ENCODE data around the gene BANP. TPM values are rescaled to one million over a fixed set of nuclear protein-coding genes. Genes with fewer than 3 reads are reported as not detected.
"Not testable (repeated sequence)": the region's sequence is repeated elsewhere in the genome, so short reads cannot be mapped to it uniquely, and the experiment has no call there.

Gene BANP
- total RNA-seq, 2 donors from 2014 or later: 35.8 to 39.8 TPM

DNA sequence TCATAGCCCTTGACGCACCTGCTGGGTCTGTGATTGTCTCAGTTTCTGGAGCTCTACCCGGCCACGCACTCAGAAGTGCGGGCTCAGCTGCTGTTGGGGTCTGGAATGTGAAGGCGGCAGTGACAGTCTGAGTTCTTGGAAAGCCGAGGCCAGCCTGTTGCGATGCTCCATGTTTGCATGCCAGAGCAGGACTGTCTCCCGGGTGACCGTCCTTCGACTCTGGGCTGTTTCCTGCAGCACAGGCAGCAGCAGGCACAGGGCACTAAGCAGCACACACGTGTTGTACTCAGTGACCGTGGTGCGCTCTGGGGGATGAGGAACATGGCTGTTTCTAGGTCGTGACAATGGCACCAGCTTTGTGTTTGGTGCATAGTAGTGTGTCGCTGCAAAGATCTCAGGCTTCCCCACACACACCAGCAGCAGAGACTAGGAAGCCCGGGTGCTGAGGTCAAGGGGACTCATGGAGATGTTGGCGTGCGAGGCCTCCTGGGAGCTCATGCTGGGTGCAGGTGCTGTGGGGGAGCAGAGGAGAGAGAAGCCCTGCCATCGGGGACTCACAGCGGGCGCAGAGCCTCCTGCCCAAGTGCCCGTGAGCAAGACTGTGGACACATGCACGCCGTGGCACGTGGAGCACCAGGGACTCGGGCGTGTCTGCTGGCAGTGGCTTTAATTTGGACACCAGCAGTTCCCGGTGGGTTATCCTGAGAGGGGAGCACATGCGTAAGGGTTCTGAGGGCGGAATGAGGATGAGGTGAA, 84.8 kb downstream of the BANP start:
- H3K9me3 Mint-ChIP-seq; ATAC-seq (replicated peaks in 1 of 2); H3K27ac Mint-ChIP-seq; H3K4me3 Mint-ChIP-seq; DNase-seq; H3K36me3 Mint-ChIP-seq (ENCODE audit: insufficient read depth in 2 of 2); H3K4me1 Mint-ChIP-seq (ENCODE audit: low read depth); H3K27me3 Mint-ChIP-seq (ENCODE audit: low read depth): not testable (repeated sequence)

DNA sequence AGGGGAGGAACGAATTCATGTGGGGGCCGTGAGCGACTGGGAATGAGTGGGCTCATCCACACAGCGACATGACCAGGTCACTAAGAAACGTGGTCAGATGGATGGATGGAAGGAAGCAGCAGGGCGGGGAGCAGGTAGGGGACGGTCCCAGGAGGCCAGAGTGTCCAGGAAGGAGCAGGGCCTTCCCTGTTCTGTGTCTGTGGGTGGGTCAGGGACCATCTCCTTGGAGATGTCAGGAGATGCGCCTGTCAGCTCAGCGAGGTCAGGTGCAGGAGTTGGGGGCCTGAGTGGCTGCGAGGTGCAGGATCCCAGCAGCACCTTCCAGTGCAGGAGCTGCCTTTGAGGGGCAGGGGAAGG, 85.4 kb downstream of the BANP start:
- not testable (repeated sequence) for H3K4me1 Mint-ChIP-seq (ENCODE audit: low read depth); H3K27me3 Mint-ChIP-seq (ENCODE audit: low read depth); H3K36me3 Mint-ChIP-seq (ENCODE audit: insufficient read depth in 2 of 2); H3K27ac Mint-ChIP-seq; H3K9me3 Mint-ChIP-seq; H3K4me3 Mint-ChIP-seq; ATAC-seq (replicated peaks in 1 of 2); DNase-seq

DNA sequence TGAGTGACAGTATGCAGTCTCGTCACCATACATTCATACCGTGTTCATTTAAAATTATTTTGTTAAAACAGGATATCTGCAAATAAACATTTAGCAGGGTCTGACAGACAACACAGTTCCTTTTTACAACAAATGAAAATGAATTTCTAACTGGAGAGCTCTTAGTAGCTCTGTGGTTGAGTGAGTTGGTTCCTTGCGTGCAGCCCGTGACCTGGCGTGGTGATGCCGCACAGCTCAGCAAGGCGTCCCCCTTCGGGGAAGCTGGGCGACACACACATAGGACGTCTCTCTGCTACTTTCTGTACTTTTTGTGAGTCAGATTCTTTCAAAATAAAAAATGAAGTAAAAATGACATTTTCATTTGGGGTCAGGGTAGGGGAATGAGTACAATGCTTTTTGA, 86.1 kb downstream of the BANP start:
- not testable (repeated sequence) for H3K27me3 Mint-ChIP-seq (ENCODE audit: low read depth); H3K4me1 Mint-ChIP-seq (ENCODE audit: low read depth); ATAC-seq (replicated peaks in 1 of 2); H3K4me3 Mint-ChIP-seq; H3K36me3 Mint-ChIP-seq (ENCODE audit: insufficient read depth in 2 of 2); H3K9me3 Mint-ChIP-seq; DNase-seq; H3K27ac Mint-ChIP-seq

DNA sequence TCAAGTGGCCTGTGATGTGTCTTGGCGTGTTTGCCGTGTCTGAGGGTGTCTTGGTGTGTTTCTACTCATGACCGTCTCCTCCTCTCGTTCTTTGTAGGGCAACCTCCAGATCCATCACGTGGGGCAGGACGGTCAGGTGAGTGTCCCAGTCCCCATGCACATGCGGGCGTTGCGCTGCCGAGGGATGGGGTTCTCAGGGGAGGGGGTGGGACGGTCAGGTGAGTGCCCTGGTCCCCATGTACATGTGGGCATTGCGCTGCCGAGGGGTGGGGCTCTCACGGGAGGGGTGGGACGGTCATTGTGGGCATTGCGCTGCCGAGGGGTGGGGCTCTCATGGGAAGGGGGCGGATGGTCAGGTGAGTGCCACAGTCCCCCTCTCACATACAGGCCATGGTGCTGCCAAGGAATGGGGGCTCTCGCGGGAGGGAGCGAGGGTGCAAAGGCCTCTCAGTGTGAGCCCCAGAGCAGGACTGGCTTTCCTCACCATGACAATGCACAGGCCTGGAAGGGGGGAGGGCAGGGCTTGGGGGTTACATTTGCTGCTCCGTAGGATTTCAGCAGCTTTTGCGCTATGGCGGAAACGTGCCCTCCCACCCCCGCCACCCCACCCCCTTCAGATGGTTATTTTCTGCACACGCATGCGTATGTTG, 86.8 kb downstream of the BANP start:
- H3K27me3 Mint-ChIP-seq (ENCODE audit: low read depth); ATAC-seq (replicated peaks in 1 of 2); H3K36me3 Mint-ChIP-seq (ENCODE audit: insufficient read depth in 2 of 2); H3K27ac Mint-ChIP-seq; DNase-seq; H3K4me1 Mint-ChIP-seq (ENCODE audit: low read depth); H3K4me3 Mint-ChIP-seq; H3K9me3 Mint-ChIP-seq: not testable (repeated sequence)

DNA sequence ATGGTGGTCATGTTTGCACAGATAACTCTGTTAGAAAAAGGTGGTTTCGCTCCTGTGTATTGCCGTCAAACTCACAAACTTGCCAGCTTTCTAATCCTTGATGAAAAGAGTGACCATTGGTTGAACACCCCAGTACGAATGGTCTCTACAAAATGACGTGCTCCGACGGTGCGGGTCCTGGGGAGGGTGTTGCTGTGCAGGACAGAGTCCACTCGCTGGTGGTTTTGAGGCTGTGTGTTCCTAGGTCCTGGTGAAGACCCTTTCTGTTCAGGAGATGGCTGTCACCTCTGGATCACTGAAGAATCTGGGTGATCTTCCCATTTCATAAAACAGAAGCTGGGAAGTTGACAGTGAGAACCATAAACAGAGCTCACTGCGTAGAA, 87.3 kb downstream of the BANP start:
- not testable (repeated sequence) for H3K27me3 Mint-ChIP-seq (ENCODE audit: low read depth); H3K27ac Mint-ChIP-seq; H3K4me1 Mint-ChIP-seq (ENCODE audit: low read depth); DNase-seq; ATAC-seq (replicated peaks in 1 of 2); H3K9me3 Mint-ChIP-seq; H3K4me3 Mint-ChIP-seq; H3K36me3 Mint-ChIP-seq (ENCODE audit: insufficient read depth in 2 of 2)

DNA sequence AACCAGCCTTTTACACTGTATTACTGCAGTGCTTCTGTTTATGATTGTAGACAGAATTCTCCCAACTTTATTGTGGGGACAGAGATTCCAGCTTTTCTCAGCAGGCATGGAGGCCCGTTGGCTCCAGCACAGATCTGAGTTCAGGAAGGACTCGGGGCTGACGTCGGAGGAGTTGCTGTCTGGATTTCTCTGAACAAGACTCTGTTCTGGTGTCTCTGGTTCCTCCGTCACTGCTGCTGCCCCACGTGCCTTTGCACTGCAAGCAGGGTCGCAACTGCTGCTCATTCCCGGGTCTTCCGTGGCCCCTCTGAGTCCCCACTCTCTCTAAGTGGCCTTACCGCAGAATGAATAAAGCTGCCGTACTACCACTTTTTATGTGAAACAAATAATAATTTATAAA, 88.4 kb downstream of the BANP start:
- Mint-ChIP-seq H3K4me1 (ENCODE audit: low read depth) (no peaks in the 10 kb centered on the region), H3K27ac (no peak overlapping the region), H3K4me3 (no peak overlapping the region), H3K36me3 (ENCODE audit: insufficient read depth in 2 of 2) (peaks cover 0 to 5% of the 10 kb centered on the region in 2 donors), H3K9me3 (no peaks in the 10 kb centered on the region), H3K27me3 (ENCODE audit: low read depth) (no peaks in the 10 kb centered on the region)
- ATAC-seq (replicated peaks in 1 of 2) (no peak), DNase-seq (no peak)

DNA sequence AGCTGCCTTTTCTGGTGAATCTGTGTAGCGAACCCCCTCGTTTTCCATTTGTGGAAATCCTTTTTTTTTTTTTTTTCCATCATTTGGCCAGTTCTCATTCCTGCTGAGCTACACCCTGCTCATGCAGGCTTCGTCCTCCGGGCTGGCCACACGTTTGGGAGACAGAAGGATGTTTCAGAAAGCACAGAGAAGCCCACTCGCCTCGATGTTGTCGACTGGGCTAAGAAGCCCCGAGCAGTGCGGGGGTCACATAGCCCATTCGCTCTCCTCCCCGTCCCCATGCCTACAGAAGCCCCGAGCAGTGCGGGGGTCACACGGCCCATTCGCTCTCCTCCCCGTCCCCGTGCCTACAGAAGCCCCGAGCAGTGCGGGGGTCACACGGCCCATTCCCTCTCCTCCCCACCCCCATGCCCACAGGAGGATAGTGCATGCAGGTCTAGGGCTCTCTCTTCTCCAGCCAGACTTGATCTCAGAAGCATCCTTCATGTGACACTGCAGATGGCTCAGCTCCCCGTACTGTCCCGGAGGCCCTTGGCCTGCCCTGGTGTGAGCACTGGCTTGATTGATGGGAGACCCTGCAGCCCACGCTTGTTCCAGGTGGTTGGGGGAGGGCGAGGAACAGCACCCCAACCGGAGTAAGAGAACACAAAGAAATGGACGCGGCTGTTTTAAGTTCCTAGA, 89.1 kb downstream of the BANP start:
- not testable (repeated sequence) for ATAC-seq (replicated peaks in 1 of 2); H3K36me3 Mint-ChIP-seq (ENCODE audit: insufficient read depth in 2 of 2); H3K4me3 Mint-ChIP-seq; H3K27me3 Mint-ChIP-seq (ENCODE audit: low read depth); H3K9me3 Mint-ChIP-seq; DNase-seq; H3K27ac Mint-ChIP-seq; H3K4me1 Mint-ChIP-seq (ENCODE audit: low read depth)

DNA sequence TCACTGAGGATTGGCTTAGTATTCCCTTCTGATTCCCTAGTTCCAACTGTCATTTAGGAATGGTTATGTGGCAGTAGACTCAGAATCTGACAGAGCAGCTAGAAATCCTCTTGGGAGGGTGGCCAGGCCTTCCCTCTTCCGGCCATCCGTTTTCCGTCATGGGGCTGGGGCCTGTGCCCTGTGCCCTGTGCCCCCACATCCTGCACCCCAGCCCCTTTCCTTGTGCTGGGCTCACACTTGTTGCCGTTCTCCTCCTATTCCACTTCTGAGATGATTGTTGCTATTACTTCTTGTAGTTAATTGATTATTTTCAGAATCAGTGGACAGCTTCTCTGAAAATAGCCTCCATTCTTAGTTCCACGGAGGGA, 89.6 kb downstream of the BANP start:
- H3K4me3 Mint-ChIP-seq; H3K4me1 Mint-ChIP-seq (ENCODE audit: low read depth); DNase-seq; H3K27ac Mint-ChIP-seq; H3K9me3 Mint-ChIP-seq; ATAC-seq (replicated peaks in 1 of 2); H3K36me3 Mint-ChIP-seq (ENCODE audit: insufficient read depth in 2 of 2); H3K27me3 Mint-ChIP-seq (ENCODE audit: low read depth): not testable (repeated sequence)

DNA sequence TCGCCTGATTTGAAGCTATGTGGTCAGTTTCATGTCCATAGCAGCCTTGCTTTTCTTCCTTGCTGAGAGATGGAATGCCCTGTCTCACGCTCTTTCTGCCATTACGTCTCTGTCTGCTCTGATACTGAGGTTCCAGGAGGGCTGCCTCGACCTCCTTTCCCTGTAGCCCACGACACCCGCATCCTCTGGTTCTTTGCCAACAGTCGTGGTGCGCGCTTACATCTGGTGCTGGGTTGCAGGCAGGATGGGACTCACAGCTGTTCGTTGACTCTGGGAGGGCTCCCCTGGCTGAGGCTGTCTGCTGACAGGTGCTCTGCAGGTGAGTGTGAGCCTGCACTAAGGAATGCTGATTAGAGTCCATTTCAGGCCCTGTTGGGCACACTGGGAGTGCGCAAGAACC, 90.3 kb downstream of the BANP start:
- not testable (repeated sequence) for H3K4me1 Mint-ChIP-seq (ENCODE audit: low read depth); H3K36me3 Mint-ChIP-seq (ENCODE audit: insufficient read depth in 2 of 2); DNase-seq; H3K4me3 Mint-ChIP-seq; H3K27ac Mint-ChIP-seq; H3K9me3 Mint-ChIP-seq; H3K27me3 Mint-ChIP-seq (ENCODE audit: low read depth); ATAC-seq (replicated peaks in 1 of 2)

DNA sequence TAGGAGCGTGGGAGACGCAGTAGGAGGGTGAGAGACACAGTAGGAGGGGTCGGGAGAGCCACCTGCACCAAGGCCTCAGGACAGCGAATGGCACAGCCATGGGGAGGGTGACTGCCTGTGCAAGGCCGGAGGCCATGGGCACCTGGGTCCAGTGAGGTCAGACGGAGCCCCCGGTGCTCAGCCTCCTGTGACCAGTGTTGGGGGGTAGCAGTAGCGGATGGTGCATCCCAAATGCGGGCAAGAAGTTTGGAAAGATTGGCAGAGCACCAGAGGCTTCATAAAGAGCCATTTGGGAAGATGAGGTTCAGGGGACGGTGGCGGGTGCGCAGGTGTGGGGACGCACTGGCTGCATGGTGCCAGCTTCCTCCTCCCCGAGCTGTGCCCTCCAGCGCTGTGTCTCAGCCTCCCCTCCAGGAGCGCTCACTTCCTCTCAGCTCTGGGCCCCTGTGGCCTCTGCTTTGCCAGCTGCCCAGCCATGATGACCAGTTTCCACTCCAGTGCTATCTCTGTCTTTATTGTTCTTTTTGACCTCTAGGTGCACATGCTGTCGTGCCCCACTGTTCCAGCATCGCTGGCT, 90.8 kb downstream of the BANP start:
- not testable (repeated sequence) for H3K27ac Mint-ChIP-seq; DNase-seq; H3K4me3 Mint-ChIP-seq; H3K9me3 Mint-ChIP-seq; H3K27me3 Mint-ChIP-seq (ENCODE audit: low read depth); H3K36me3 Mint-ChIP-seq (ENCODE audit: insufficient read depth in 2 of 2); ATAC-seq (replicated peaks in 1 of 2); H3K4me1 Mint-ChIP-seq (ENCODE audit: low read depth)

DNA sequence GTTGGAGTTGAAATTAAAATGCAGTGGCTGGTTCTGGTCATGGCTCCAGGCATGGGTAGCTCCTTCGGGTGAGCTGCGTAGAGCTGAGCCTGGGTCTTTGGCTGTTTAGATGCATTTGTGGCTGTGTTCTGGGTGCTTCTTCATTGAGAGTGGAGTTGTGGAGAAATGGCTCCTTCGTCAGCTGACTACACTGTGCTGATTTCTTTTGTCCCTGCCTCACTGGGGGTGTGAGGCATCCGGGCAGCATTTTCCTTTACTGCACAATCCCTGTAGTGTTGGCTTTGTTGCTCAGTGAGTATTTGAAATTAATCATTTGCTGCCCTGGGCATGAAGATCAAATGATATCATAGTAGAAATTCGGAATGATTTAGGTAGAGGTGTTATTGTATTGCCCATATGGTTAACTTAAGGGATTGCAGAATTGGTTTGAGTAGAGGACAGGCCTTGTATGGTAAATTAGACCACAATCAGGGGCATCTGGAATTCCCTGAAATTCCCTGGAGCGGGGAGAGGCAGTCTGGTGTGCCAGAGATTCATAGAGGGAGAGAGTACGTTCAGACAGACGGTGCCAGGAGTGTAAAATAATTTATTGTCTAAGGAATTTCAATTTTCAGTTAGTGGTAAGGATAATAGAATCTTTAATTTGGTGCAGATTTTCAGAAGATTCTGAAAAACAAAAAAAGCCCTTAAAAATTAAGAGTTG, 92.1 kb downstream of the BANP start:
- not testable (repeated sequence) for H3K4me3 Mint-ChIP-seq; H3K4me1 Mint-ChIP-seq (ENCODE audit: low read depth); H3K27ac Mint-ChIP-seq; H3K27me3 Mint-ChIP-seq (ENCODE audit: low read depth); ATAC-seq (replicated peaks in 1 of 2); H3K36me3 Mint-ChIP-seq (ENCODE audit: insufficient read depth in 2 of 2); DNase-seq; H3K9me3 Mint-ChIP-seq

DNA sequence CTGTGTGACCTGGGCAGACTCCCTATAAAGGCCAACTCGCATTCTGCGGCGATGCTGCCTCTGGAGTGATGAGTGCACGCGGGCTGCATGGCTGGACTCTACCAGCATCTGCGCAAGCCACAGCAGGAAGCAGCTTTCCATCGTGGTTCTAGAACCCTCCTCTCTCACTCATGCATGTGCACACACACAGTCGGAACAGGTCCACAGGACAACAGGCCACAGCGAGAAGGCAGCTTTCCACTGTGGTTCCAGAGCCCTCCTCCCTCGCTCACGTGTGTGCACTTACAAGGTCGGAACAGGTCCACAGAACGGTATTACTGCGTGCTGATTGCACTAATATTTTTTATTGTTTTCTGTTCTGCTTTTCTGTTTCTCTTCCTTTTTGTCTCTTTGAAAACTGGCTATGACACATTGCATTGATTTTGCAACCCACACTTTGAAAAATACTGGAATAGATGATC, 92.9 kb downstream of the BANP start:
- H3K4me1 Mint-ChIP-seq (ENCODE audit: low read depth); ATAC-seq (replicated peaks in 1 of 2); H3K36me3 Mint-ChIP-seq (ENCODE audit: insufficient read depth in 2 of 2); H3K27ac Mint-ChIP-seq; DNase-seq; H3K4me3 Mint-ChIP-seq; H3K27me3 Mint-ChIP-seq (ENCODE audit: low read depth); H3K9me3 Mint-ChIP-seq: not testable (repeated sequence)

DNA sequence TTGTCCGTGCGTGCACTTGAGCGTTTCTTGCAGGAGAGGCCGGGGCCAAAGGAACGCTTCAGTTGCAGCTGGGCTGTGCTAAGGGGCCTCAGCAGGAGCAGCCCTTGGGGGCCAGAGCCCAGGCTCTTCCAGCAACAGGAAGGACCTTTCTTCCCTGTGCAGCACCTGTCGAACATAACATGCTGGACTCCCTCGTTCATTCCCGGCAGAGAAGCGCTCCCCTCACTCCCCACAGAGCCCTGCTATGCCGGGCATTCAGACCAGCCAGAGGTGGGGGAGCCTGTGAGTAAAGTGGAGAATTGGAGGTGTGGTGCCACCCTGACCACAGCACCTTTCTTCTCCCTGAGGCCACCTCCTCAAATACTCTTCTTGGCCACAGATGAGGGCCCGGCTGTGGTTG, 94.1 kb downstream of the BANP start:
- H3K9me3 Mint-ChIP-seq; ATAC-seq (replicated peaks in 1 of 2); H3K4me1 Mint-ChIP-seq (ENCODE audit: low read depth); H3K27ac Mint-ChIP-seq; H3K4me3 Mint-ChIP-seq; DNase-seq; H3K36me3 Mint-ChIP-seq (ENCODE audit: insufficient read depth in 2 of 2); H3K27me3 Mint-ChIP-seq (ENCODE audit: low read depth): not testable (repeated sequence)
